Activated CD4-positive, CD25-positive, alpha-beta regulatory T cell treated with anti-CD3 and anti-CD28 coated beads, Interleukin-2, amount 50 U/mL, for 72 hours (primary cell): Measurements from ENCODE around the gene POLA1.
"Not testable (repeated sequence)": the region's sequence is repeated elsewhere in the genome, so short reads cannot be mapped to it uniquely, and the experiment has no call there.

Experiments
- DNase-seq: peaks from one replicate; pipeline ENCODE4 v3.0.0; 2021

The POLA1 gene

GRCh38 chrX:24828147-24828546 lies 134.4 kb downstream of the POLA1 start:
- no peak for DNase-seq

DNA sequence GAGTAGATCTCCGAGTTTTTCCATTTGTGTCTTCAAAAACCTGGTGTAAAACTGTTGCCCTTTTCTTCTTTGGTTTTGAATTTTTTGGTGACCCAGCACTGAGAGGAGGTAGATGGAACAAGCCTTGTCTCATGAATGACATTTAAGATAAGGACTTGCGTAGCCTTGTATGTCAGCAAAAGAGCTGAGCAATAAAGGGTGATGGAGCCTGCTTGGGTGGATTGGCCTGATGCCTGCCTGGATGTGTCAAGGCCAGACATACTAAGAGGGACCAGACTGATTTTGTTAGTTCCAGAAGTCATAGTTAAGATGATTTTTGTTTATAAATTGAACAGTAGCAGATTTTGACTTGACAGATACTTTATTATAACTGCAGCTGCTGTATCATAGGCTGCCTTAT lies 134.9 kb downstream of the POLA1 start:
- DNase-seq: no peak

DNA sequence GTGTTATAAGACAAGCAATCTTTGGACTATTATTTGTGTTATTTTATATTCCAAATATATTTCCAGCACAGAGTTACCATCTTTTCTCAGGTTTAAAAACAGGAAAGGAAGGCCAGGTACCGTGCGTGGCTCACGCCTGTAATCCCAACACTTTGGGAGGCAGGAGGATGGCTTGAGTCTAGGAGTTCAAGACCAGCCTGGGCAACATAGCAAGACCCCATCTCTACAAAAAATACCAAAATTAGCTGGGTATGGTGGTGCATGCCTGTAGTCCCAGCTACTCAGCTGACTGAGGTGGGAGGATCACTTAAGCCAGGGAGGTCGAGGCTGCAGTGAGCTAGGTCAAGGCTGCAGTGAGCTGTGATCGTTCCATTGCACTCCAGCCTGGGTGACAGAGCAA lies 140.0 kb downstream of the POLA1 start:
- no peak for DNase-seq

GRCh38 chrX:24837966-24838365 lies 144.2 kb downstream of the POLA1 start:
- no peak for DNase-seq

- no peak for DNase-seq
Measured at GRCh38 chrX:24838629-24839028, 144.9 kb downstream of the POLA1 start.

DNA sequence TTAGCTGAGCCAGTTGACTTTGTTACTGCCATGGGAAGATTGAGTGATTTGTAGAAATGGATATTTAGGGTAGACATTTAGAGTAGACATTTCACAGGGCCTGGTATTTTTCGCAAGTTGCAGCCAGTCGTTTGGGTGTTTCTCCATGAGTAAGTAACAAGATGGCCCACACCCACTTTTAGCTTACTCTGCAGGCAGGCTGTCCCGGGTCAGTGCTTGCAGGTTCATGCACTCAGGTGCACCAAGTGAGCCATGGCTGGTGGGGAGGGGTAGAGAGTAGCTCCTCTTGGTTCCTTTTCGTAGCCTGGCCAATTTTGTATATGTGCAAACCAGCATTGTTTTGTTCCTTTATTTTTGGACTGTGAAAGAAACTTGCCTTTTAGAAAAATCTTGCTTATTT lies 145.6 kb downstream of the POLA1 start:
- DNase-seq: no peak

DNA sequence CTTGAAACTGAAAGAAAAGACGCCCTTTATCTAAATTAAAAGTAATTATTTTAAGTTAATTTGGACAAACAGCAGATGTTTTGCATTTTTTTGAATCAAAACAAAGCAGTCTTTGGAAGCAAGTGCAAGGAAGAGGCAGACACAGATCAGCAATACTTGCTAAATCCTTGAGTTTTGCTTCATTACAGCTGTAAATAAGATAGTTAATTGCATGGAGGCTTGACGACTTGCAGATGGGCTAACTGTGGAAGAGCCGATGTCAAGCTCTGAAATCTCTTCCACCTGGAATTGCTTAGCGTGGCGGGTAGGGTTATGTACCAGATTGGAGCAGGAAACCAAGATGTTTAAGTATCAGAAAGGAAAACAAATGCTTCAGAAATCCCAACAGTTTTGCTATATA lies 148.8 kb downstream of the POLA1 start:
- no peak for DNase-seq

DNA sequence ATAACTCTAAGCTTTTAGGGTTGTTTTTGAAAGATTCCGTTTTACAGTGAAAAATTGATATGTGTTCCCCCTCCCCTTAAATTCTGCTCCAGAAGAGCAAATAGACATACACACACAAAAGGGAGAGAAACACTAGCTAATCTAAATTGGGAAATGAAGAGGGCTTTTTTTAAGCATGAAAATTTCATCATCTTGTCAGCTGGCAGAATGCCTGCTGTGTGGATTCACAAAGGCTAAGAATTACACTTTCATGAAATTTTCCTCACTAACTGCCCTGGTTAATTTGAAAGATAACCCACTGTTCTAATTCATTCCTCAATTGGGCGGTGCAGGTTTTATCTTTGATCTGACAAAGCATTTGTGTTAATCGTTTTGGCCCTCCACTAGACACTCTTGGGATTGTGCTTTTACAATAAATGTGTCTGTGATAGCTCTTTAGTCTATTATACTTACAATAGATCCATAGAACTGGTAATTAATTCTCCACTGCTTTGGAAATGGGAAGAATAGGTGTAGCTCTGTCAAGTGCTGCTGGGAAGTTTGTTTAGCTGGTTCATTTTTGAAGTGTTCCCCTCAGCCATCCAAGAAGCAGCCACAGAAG lies 152.9 kb downstream of the POLA1 start:
- DNase-seq: no peak

DNA sequence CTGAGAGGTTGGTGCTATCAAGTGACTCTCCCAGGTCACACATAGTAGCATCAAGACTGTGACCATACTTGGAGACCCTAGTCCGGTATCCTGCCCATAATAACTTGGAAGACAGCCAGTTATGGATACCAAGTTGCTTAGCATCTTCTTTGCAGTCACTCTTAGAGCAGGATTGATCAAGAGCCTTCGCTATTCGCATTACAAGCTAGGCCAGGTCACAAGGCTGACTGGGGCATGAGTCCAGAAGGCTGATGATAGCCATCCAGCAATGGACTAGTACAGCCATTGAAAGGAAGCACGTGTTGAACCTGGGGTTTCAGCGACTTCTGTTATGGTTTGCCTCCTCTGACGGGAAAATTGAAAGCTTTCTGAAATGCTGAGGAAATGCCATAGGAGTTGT lies 157.6 kb downstream of the POLA1 start:
- no peak for DNase-seq

- no peak for DNase-seq
Measured at GRCh38 chrX:24851780-24852179, 158.1 kb downstream of the POLA1 start.

- DNase-seq: no peak
Measured at GRCh38 chrX:24858004-24858746, 164.5 kb downstream of the POLA1 start.

- DNase-seq: no peak
Measured at GRCh38 chrX:24859211-24859841, 165.6 kb downstream of the POLA1 start.

DNA sequence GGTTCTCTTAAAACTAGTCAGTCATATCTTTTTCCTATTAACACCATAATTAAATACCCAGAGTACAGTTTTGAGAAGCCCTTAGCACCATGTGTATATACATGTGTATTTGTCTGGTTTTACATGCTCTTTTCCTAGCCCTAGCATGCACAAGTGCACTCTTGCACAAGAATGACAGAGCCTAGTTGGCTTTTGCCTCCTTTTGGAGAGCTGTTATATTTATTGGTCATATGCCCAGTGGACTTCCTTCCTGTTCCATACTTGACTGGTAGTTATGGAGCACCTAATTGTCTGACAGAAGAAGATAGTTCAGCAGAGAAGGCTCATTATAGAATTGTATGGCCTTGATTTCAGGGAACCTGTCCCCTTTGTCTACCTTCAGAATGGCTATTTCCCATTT lies 166.4 kb downstream of the POLA1 start:
- DNase-seq: no peak

- no peak for DNase-seq
Measured at GRCh38 chrX:24862343-24862742, 168.6 kb downstream of the POLA1 start.

- not testable (repeated sequence) for DNase-seq
Measured at GRCh38 chrX:24863779-24864178, 170.1 kb downstream of the POLA1 start.

- no peak for DNase-seq
Measured at GRCh38 chrX:24870143-24870542, 176.4 kb downstream of the POLA1 start.

- no peak for DNase-seq
Measured at GRCh38 chrX:24874604-24875247, 181.0 kb downstream of the POLA1 start.

DNA sequence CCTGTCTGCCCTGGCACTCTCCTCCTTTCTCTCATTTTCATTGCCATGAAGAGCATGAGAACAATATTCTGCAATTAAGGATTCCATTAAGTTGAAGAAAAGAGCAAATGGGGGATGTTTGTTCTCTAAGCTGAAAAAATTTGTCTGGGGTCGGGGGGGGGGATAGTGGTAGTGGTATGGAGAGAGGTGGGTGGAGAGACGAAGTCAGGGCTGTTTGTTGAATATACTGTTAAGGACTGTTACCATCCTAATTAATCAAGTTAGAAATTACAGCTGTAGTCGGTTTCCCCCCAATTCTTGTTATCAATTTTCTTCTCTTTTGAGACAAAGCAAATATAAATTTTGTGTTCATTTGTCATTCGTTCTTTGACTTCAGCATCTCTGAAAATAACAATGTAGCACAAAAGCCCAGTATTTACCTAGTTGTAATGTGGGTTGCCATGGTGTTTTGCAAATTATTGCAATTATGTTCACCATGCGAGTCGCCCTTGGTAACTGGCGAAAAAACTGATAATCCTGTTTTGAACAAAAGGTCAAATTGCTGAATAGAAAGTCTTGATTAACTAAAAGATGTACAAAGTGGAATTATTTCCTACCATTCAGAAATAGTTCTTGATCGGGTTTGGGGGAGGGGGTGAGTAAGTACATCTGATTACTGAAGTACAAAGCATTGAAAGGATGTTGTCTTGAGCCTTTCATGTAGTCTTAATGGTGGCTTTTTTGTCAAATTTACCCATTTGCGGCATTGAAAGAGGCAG lies 183.0 kb downstream of the POLA1 start:
- no peak for DNase-seq

- no peak for DNase-seq
Measured at GRCh38 chrX:24877288-24877664, 183.6 kb downstream of the POLA1 start.

- no peak for DNase-seq
Measured at GRCh38 chrX:24877854-24878650, 184.3 kb downstream of the POLA1 start.

- no peak for DNase-seq
Measured at GRCh38 chrX:24879679-24880078, 186.0 kb downstream of the POLA1 start.

DNA sequence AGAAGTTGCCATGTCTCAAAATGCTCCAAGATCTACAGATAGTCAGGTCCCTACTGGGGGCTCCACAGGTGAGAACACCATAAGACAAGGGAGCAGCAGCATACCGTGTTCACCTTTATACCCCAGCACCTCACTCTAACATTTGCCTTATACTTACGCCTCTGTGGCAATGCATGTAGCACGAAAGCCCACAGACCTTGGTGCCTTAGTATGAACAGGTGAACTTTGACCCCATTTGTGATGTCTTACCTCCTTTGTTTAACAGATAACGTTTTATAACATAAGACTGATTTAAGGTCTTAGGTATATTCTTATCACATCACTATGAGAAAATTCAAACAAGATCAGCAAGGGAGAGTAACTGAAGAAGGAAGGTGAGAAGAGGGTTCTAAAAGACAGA lies 193.2 kb downstream of the POLA1 start:
- DNase-seq: no peak
